ENCODE data around the gene KAT8.

Gene KAT8

DNA sequence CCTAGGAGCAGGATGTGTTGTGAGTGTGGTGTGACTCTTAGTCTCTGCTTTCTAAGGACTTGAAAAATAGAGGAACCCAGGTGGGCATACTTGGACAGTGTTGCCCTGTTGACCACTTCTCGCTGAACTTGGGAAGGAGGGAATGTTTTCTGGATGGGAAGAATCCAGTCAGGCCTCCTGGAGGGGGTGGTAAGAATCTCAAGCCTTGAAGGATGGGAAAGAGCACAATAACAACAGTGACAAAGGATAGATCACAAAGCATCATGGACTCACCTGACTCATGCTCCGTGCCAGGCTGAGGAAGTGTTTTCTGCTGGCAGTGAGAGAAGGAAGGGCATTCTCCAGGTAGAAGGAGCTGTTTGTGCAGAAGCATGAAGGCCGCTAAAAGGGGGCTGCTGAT, 8.4 kb downstream of the KAT8 start:
- Histone ChIP-seq H3K36me3 (peaks cover 63% of the 10 kb centered on the region), H3K9me3 (ENCODE audit: severe bottlenecking) (no peaks in the 10 kb centered on the region)
- DNase-seq, result no peak

DNA sequence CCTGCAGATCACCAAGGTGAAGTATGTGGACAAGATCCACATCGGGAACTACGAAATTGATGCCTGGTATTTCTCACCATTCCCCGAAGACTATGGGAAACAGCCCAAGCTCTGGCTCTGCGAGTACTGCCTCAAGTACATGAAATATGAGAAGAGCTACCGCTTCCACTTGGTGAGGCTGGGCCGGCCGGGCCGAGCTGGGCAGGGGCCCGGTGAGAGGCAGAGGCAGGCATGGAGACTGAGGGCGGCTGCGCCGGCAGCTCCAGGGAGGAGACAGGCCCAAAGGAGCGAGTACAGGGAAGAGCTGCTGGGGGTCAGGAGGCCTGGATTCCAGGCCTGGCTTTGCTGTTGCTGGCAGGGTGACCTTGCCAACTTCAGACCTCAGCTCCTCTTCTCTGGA, 9.7 kb downstream of the KAT8 start:
- H3K36me3 ChIP-seq, result peaks cover 62% of the 10 kb centered on the region

More for the DNA sequence above, 8.4 kb downstream of the KAT8 start:
- Histone ChIP-seq H3K4me3 (ENCODE audit: low read depth, low read length) (no peak overlapping the region), H3K27me3 (ENCODE audit: insufficient read depth, low read depth, severe bottlenecking) (no peaks in the 10 kb centered on the region), H3K27ac (no peak overlapping the region)
- no peak for TF ChIP-seq CTCF (IDR thresholded peaks at IDR 0.05; ENCODE audit: low read depth, low read length)

GRCh38 chr16:31128711-31129567, 11.5 kb downstream of the KAT8 start:
- peaks cover 54% of the 10 kb centered on the region for H3K36me3 ChIP-seq
- H3K27ac ChIP-seq, result no peak overlapping the region
- H3K4me3 ChIP-seq (ENCODE audit: low read depth, low read length), result no peak overlapping the region
- no peaks in the 10 kb centered on the region for H3K9me3 ChIP-seq (ENCODE audit: severe bottlenecking)
- no peak for TF ChIP-seq CTCF (IDR thresholded peaks at IDR 0.05; ENCODE audit: low read depth, low read length)
- DNase-seq, result no peak
- no peaks in the 10 kb centered on the region for H3K27me3 ChIP-seq (ENCODE audit: insufficient read depth, low read depth, severe bottlenecking)

More for the DNA sequence above, 9.7 kb downstream of the KAT8 start:
- H3K27ac ChIP-seq, result no peak overlapping the region
- no peak for TF ChIP-seq CTCF (IDR thresholded peaks at IDR 0.05; ENCODE audit: low read depth, low read length)
- no peaks in the 10 kb centered on the region for H3K27me3 ChIP-seq (ENCODE audit: insufficient read depth, low read depth, severe bottlenecking)
- no peaks in the 10 kb centered on the region for H3K9me3 ChIP-seq (ENCODE audit: severe bottlenecking)
- no peak overlapping the region for H3K4me3 ChIP-seq (ENCODE audit: low read depth, low read length)
- DNase-seq, result no peak

DNA sequence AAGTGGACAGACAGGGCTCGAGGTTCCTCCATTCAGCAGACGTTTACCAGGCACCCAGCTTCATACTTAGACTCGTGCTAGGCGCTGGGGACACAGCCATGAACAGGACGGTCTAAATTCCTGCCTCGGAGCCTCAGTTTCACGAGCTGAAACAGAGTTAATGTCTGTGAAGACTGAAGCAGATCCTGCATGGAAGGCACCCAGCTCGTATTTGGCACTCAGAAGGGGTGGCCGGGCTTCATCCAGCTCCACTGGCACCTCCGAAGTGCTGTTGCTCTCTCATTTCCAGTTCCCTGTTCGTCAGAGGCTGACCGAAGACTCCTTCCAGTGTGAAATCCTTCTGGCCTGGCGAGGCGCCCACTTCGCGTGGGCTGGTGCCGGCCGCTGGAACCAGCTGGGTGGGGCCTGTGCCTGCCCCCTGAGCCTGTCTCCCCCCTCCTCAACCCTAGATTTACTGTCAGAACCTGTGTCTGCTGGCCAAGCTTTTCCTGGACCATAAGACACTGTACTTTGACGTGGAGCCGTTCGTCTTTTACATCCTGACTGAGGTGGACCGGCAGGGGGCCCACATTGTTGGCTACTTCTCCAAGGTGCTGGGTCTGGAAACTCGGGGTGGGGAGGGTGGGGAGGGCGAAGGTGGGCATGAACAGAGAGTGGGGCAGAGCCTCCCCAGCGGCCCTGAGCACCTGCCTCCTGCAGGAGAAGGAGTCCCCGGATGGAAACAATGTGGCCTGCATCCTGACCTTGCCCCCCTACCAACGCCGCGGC, 12.3 kb downstream of the KAT8 start:
- TF ChIP-seq CTCF (IDR thresholded peaks at IDR 0.05; ENCODE audit: low read depth, low read length), result no peak
- Histone ChIP-seq H3K36me3 (peaks cover 49% of the 10 kb centered on the region), H3K27me3 (ENCODE audit: insufficient read depth, low read depth, severe bottlenecking) (no peaks in the 10 kb centered on the region), H3K27ac (no peak overlapping the region), H3K4me3 (ENCODE audit: low read depth, low read length) (no peak overlapping the region), H3K9me3 (ENCODE audit: severe bottlenecking) (no peaks in the 10 kb centered on the region)
- no peak for DNase-seq

DNA sequence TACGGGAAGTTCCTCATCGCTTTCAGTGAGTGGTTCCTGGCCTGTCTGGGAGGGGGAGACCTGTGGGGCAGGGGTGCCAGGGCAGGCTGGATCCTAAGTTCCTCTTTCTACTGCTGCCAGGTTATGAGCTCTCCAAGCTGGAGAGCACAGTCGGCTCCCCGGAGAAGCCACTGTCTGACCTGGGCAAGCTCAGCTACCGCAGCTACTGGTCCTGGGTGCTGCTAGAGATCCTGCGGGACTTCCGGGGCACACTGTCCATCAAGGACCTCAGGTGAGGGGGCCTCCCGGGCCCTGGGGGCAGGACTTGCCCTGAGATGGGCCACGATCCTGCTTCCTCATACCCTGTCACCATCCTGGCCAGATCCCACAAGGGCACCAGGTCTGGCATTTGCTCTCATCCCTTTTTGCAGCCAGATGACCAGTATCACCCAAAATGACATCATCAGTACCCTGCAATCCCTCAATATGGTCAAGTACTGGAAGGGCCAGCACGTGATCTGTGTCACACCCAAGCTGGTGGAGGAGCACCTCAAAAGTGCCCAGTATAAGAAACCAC, 12.9 kb downstream of the KAT8 start:
- DNase-seq, result no peak
- H3K27ac ChIP-seq, result no peak overlapping the region

More for the DNA sequence above, 12.9 kb downstream of the KAT8 start:
- H3K4me3 ChIP-seq (ENCODE audit: low read depth, low read length), result no peak overlapping the region
- no peaks in the 10 kb centered on the region for H3K27me3 ChIP-seq (ENCODE audit: insufficient read depth, low read depth, severe bottlenecking)
- TF ChIP-seq CTCF (IDR thresholded peaks at IDR 0.05; ENCODE audit: low read depth, low read length), result no peak
- H3K36me3 ChIP-seq, result peaks cover 49% of the 10 kb centered on the region
- no peaks in the 10 kb centered on the region for H3K9me3 ChIP-seq (ENCODE audit: severe bottlenecking)

Measured in WERI-Rb-1 (cell line).